Ishikawa (cell line): ENCODE measurements around the gene ARPP21.

Source experiments
- CEBPB ChIP-seq: IDR thresholded peaks from 2 replicates; pipeline ENCODE4 v1.6.1; 2012
- CREB1 ChIP-seq: IDR thresholded peaks from 2 replicates; pipeline ENCODE4 v1.6.1; 2012; ENCODE audit warnings: low read depth
- EP300 ChIP-seq: IDR thresholded peaks from 2 replicates; pipeline ENCODE4 v1.6.1; 2012; ENCODE audit warnings: borderline replicate concordance
- FOXM1 ChIP-seq: IDR thresholded peaks from 2 replicates; pipeline ENCODE4 v1.6.1; 2012; ENCODE audit warnings: low read depth, borderline replicate concordance
- NFIC ChIP-seq: IDR thresholded peaks from 2 replicates; pipeline ENCODE4 v1.6.1; 2012
- RAD21 ChIP-seq: IDR thresholded peaks from 2 replicates; pipeline ENCODE4 v1.6.1; 2012; ENCODE audit warnings: low read depth
- TAF1 ChIP-seq: IDR thresholded peaks from 2 replicates; pipeline ENCODE4 v1.6.1; 2012; ENCODE audit warnings: low read depth, mild to moderate bottlenecking
- TCF12 ChIP-seq: IDR thresholded peaks from 2 replicates; pipeline ENCODE4 v1.6.1; 2012; ENCODE audit warnings: low read depth
- TEAD4 ChIP-seq: IDR thresholded peaks from 2 replicates; pipeline ENCODE4 v1.6.1; 2012
- YY1 ChIP-seq: IDR thresholded peaks from 2 replicates; pipeline ENCODE4 v1.6.1; 2012; ENCODE audit warnings: low read depth
- ZBTB7A ChIP-seq: IDR thresholded peaks from 2 replicates; pipeline ENCODE4 v1.6.1; 2012; ENCODE audit warnings: low read depth
- TF ChIP-seq, protein P1 (sequence below): IDR thresholded peaks from 2 replicates; pipeline ENCODE4 v1.6.1; 2012
- TF ChIP-seq, protein P2 (sequence below): IDR thresholded peaks from 2 replicates; pipeline ENCODE4 v1.6.1; 2012; ENCODE audit warnings: low read depth, mild to moderate bottlenecking

DNA sequence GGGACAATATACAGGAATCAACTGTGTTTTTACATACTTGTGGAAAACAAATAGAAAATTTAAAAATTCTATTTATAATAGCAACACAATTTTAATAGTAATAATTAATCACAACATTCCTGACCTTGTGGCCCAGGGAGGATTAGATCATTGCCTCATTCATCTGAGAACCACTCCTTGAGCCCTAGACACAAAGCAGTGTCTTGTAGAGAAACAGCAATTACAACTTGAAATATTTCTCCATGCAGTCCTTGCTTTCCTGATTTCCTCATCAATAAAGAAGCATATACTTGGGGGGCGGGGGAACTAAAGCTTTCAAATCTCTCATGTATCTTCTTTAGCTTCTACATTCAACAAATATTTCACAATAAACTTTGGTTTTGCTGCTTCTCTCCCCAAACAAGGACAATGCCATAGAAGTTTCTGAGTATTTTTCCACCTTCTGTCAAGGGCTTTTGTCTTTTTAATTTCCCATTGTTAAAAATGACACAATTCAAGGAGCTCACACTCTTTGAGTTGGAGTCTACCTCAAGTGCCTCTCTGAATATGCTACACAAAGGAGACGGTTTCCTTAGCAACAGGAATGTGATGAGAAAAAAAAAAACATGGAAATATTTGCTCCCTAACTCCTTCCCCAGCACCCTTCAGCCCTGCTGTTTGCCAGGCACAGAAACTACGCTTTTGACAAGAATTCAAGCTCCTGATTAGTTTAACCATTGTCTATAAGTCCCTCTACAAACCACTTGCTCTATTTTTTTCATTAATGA, 118.8 kb downstream of the ARPP21 start:
- no peak for TF ChIP-seq RAD21
- TF ChIP-seq, protein P1, sequence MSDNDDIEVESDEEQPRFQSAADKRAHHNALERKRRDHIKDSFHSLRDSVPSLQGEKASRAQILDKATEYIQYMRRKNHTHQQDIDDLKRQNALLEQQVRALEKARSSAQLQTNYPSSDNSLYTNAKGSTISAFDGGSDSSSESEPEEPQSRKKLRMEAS: no peak
- TF ChIP-seq CREB1: no peak
- no peak for TF ChIP-seq EP300
- TF ChIP-seq NFIC: no peak
- no peak for TF ChIP-seq TAF1
- TF ChIP-seq CEBPB: no peak
- TF ChIP-seq, protein P2, sequence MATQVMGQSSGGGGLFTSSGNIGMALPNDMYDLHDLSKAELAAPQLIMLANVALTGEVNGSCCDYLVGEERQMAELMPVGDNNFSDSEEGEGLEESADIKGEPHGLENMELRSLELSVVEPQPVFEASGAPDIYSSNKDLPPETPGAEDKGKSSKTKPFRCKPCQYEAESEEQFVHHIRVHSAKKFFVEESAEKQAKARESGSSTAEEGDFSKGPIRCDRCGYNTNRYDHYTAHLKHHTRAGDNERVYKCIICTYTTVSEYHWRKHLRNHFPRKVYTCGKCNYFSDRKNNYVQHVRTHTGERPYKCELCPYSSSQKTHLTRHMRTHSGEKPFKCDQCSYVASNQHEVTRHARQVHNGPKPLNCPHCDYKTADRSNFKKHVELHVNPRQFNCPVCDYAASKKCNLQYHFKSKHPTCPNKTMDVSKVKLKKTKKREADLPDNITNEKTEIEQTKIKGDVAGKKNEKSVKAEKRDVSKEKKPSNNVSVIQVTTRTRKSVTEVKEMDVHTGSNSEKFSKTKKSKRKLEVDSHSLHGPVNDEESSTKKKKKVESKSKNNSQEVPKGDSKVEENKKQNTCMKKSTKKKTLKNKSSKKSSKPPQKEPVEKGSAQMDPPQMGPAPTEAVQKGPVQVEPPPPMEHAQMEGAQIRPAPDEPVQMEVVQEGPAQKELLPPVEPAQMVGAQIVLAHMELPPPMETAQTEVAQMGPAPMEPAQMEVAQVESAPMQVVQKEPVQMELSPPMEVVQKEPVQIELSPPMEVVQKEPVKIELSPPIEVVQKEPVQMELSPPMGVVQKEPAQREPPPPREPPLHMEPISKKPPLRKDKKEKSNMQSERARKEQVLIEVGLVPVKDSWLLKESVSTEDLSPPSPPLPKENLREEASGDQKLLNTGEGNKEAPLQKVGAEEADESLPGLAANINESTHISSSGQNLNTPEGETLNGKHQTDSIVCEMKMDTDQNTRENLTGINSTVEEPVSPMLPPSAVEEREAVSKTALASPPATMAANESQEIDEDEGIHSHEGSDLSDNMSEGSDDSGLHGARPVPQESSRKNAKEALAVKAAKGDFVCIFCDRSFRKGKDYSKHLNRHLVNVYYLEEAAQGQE: no peak
- TF ChIP-seq YY1: no peak
- TF ChIP-seq ZBTB7A: no peak
- no peak for TF ChIP-seq TEAD4
- TF ChIP-seq TCF12: no peak
- no peak for TF ChIP-seq FOXM1
